ENCODE measurements around the gene DDX41.

DNA sequence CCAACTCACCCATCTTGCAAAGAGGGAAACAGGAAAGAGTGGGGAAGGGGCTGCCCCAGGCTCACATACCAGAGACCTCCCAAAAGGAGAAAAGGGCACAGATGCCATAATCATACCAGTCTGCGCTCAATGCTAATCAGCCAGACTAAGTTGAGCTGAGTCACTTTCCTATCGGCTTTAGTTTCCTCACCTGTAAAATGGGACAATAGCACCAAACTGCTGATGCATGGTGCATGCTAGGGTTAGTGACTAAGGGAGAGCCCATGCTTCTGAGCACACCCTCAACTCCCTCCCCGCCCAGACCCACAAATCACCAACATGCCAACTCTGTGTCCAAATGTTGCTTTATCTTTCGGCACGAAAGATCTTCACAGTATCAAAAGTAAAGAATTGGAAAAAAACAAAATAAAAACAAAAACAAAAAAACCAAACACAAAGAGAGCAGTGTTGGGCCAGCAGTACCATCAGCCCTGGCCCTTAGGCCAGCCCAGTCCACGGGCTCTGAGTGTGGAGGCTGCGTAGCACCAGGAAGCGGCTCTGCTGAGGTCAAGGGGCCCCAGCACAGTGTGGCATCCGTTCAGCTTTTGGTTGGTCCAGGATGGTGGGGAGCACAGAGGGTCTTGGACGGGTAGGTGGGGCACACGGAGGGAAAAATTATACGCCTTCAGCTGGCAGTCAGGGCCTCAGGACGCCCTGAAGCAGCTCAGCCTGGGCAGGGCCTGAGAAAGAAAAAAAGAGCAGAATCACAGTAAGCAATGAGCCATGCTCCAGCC is 2.9 kb upstream of the DDX41 start:
- TF ChIP-seq, protein P1, sequence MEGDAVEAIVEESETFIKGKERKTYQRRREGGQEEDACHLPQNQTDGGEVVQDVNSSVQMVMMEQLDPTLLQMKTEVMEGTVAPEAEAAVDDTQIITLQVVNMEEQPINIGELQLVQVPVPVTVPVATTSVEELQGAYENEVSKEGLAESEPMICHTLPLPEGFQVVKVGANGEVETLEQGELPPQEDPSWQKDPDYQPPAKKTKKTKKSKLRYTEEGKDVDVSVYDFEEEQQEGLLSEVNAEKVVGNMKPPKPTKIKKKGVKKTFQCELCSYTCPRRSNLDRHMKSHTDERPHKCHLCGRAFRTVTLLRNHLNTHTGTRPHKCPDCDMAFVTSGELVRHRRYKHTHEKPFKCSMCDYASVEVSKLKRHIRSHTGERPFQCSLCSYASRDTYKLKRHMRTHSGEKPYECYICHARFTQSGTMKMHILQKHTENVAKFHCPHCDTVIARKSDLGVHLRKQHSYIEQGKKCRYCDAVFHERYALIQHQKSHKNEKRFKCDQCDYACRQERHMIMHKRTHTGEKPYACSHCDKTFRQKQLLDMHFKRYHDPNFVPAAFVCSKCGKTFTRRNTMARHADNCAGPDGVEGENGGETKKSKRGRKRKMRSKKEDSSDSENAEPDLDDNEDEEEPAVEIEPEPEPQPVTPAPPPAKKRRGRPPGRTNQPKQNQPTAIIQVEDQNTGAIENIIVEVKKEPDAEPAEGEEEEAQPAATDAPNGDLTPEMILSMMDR (IDR thresholded peaks at IDR 0.05) = no peak
- TF ChIP-seq POLR2A (IDR thresholded peaks at IDR 0.05) = no peak
- TF ChIP-seq POLR2AphosphoS5 (IDR thresholded peaks at IDR 0.05) = no peak
